GM13976 (cell line): Measurements from ENCODE around the gene HIP1.

Experiments
- DNase-seq: peaks from one replicate; pipeline ENCODE4 v3.0.0; 2012; ENCODE audit warnings: low spot score
- in situ Hi-C: fragments of 300-500 bp; cut with MboI; formaldehyde crosslinking; loops from one replicate; pipeline ENCODE4 v1.12.0; 2022; ENCODE audit warnings: low sequenced_read_pairs, mixed read lengths, inconsistent platforms; ENCODE audit not compliant: unreplicated experiment
- TF ChIP-seq, protein P1 (sequence below): IDR thresholded peaks from 2 replicates; pipeline ENCODE4 v1.5.1; 2012; ENCODE audit warnings: borderline replicate concordance, mild to moderate bottlenecking; ENCODE audit not compliant: insufficient read depth; ENCODE audit errors: extremely low read depth, missing control alignments, control extremely low read depth

HIP1 gene

DNA sequence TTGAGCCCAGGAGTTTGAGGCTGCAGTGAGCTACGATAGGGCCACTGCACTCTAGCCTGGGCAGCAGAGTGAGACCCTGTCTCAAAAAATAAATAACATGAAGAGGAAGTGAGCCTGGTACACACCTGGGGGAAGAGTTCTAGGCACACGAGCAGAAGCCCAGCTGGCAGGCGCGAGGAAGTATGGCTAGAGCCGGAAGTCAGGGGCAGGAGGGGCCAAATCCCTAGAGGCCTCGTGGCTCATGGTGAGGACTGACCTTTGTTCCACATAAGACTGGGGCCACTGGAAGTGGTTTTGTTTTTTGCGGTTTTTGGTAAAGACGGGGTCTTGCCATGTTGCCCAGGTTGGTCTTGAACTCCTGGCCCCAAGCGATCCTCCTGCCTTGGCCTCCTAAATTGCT, 117.6 kb downstream of the HIP1 start:
- DNase-seq, result no peak
- TF ChIP-seq, protein P1, sequence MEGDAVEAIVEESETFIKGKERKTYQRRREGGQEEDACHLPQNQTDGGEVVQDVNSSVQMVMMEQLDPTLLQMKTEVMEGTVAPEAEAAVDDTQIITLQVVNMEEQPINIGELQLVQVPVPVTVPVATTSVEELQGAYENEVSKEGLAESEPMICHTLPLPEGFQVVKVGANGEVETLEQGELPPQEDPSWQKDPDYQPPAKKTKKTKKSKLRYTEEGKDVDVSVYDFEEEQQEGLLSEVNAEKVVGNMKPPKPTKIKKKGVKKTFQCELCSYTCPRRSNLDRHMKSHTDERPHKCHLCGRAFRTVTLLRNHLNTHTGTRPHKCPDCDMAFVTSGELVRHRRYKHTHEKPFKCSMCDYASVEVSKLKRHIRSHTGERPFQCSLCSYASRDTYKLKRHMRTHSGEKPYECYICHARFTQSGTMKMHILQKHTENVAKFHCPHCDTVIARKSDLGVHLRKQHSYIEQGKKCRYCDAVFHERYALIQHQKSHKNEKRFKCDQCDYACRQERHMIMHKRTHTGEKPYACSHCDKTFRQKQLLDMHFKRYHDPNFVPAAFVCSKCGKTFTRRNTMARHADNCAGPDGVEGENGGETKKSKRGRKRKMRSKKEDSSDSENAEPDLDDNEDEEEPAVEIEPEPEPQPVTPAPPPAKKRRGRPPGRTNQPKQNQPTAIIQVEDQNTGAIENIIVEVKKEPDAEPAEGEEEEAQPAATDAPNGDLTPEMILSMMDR, result no peak
- in situ Hi-C loops, result no loop called here

DNA sequence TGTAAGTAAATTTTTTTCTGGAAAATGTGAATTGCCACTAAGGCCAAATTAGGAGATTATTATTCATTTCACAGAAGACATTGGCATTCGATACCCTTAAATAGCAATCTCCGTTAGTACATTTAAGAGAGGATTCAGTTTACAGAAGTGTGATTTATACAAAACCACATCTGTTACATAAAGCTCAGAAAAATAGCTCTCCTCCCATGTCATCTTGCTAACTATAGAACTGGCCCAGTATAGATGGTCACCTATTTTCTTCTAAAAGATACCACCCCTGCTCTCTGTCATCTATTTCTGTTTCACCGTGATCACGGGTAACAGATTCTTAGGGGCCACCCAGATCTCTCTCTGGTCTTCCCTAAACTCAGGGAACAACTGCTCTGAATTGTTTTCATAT, 119.1 kb downstream of the HIP1 start:
- DNase-seq, result no peak
- TF ChIP-seq, protein P1, result no peak
- in situ Hi-C loops, result no loop called here

DNA sequence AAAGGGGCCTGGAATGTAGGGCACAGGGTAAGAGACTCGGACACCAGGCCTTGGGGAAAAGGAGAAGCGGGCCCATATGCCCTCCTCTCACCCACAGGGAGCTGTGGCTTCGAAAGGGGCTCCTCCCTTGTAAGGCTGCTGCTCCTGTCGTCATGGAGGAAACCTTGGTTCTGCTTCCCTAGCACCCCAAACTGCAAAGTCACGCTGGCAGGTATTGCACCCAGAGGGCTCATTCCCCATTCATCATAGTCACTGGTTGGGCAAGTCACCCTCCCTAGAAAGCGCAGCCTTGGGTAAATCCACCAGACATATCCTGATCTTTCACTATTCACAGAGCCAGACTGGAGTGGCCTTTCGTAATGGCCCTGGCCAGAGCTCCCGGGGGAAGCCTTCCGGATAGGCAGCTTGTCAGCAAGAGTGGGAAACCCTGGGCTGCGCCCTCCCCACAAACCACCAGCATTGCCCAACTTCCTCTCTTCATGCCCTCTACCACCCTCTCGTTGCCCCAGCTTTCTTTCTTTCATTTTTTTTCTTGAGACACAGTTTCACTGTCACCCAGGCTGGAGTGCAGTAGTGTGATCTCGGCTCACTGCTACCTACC, 121.0 kb downstream of the HIP1 start:
- TF ChIP-seq, protein P1, result no peak
- in situ Hi-C loops, result no loop called here
- no peak for DNase-seq

DNA sequence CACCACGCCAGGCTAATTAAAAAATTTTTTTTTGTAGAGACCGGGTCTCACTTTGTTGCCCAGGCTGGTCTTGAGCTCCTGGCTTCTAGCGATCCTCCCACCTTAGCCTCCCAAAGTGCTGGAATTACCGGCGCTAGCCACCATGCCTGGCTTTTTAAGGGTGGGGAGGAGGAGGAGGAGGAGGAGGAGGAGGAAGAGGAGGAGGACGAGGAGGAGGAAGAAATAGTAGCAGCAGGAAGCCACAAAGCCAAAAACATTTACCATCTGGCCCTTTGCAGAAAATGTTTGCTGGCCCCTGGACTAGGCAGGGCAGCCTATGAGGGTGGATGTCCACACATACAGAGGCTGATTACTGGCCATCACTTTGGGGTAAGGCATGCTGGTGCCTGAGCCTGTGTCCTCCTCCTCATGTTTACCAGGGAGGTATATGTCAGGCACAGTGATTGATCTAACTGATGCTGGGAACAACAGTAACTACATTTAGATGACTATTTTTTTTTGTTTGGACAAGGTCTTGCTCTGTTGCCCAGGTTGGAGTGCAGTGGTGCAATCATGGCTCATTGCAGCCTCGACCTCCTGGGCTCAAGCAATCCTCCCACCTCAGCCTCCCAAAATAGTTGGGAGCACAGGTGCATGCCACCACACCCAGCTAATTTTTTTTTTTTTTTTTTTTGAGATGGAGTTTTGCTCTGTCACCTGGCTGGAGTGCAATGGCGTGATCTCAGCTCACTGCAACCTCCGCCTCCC, 122.1 kb downstream of the HIP1 start:
- DNase-seq, result no peak
- TF ChIP-seq, protein P1, result no peak
- in situ Hi-C loops, result no loop called here

DNA sequence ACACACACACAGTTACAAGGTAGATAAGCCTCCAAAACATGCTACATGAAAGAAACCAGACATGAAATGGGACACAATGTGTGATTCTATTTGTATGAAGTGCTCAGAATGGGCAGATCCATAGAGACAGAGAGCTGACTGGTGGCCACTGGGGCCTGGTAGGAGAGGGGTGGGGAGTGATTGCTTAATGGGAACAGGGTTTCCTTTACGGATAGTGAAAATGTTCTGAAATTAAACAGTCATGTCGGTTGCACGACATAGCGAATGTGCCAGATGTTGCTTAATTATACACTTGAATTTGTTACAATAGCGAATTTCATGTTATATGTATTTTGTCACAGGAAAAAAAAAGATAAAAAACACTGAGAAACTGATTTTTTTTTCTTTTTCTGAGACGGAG, 124.3 kb downstream of the HIP1 start:
- no peak for DNase-seq
- TF ChIP-seq, protein P1, result no peak
- in situ Hi-C loops, result no loop called here

DNA sequence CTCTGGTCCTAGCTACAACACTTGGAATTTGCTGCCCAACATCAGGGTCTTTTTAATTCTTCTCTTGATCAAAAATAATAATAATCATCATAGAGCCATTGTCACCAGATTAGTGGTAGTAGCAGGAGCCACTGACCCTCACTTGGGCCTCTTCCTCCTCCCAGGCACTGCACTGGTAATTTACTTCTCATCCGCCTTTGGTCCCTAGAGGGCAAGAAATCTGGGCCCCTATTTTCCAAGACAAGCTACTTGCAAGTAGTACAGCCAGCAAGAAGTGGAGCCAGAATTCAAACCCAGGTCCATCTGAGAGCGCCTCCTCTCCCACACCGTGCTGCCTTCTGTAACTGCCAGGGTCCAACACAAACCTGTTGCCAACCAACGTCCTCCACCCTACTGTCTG, 125.4 kb downstream of the HIP1 start:
- TF ChIP-seq, protein P1, result no peak
- no peak for DNase-seq
- in situ Hi-C loops, result no loop called here
